ENCODE data around the gene GPRIN3. TPM values are rescaled to one million over a fixed set of nuclear protein-coding genes. Genes with fewer than 3 reads are reported as not detected.

Gene GPRIN3
- total RNA-seq, 1 donor from 2014 or later, result 94.3 TPM

DNA sequence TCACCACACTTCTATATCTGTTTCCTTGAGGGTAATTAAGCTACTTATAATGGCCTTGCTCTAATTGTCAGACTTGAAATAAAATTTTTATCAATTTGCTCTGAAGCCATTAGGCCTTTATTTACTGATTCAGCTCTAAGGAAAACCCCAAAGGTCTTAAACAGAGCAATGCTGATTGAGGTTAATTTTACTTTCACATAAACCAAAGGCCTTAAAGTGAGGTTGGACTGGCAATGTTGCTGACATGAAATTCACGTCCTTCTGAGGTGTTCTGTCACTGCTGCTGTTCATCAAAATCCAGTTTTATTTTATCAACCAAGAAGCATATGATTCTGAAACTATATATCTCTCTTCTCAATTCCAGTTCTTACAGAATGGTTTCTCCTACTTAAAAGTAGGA lies 21.7 kb upstream of the GPRIN3 start:
- DNase-seq, result no peak
- Mint-ChIP-seq H3K27me3 (ENCODE audit: unreplicated experiment) (no peaks in the 10 kb centered on the region), H3K4me3 (ENCODE audit: unreplicated experiment) (no peak overlapping the region), H3K36me3 (ENCODE audit: unreplicated experiment) (no peaks in the 10 kb centered on the region), H3K4me1 (ENCODE audit: low read depth, unreplicated experiment) (no peaks in the 10 kb centered on the region), H3K27ac (ENCODE audit: unreplicated experiment) (no peak overlapping the region), H3K9me3 (ENCODE audit: unreplicated experiment) (peaks cover 3% of the 10 kb centered on the region)
- TF ChIP-seq CTCF (IDR thresholded peaks at IDR 0.05; ENCODE audit: partially characterized antibody, unreplicated experiment), result no peak

DNA sequence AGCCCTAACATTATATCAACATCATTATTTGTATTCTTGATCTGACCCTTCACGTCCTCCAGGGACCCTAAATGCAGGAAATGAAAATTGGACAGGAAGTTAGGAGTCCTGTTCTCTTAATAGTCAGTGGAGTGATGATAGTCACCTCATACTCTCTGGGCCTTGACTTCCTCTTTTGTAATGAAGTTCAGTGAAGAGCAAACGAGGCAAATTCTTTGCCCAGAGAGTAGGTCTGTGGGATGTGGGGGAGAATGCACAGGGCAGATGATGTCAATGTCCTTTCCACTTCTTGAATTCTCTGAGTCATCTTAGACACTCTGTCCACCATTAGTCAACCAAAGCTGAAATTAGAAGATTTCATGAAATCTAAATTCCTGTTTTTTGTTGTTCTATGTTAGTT lies 17.1 kb upstream of the GPRIN3 start:
- no peak for DNase-seq
- Mint-ChIP-seq H3K27me3 (ENCODE audit: unreplicated experiment) (no peaks in the 10 kb centered on the region), H3K9me3 (ENCODE audit: unreplicated experiment) (peaks cover 2% of the 10 kb centered on the region), H3K4me3 (ENCODE audit: unreplicated experiment) (no peak overlapping the region), H3K4me1 (ENCODE audit: low read depth, unreplicated experiment) (no peaks in the 10 kb centered on the region), H3K27ac (ENCODE audit: unreplicated experiment) (no peak overlapping the region), H3K36me3 (ENCODE audit: unreplicated experiment) (no peaks in the 10 kb centered on the region)
- no peak for TF ChIP-seq CTCF (IDR thresholded peaks at IDR 0.05; ENCODE audit: partially characterized antibody, unreplicated experiment)

DNA sequence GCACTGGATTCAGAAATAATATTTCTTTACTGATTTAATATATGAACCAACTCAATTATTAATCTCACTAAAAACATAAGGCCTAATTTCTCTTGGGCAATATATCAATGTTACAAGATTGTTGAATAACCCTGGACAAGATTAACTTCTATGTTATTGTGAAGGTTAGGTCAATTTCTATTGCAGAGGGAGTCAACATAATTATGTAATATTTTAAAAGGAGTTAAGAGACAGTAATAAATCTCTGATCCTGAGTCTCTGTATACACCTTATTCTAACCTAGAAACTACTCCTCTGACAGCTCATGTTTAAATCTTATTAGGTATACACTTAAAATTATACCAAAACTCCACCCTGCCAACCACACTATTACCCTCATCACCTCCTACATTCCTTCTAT lies 15.1 kb upstream of the GPRIN3 start:
- Mint-ChIP-seq H3K4me3 (ENCODE audit: unreplicated experiment) (no peak overlapping the region), H3K9me3 (ENCODE audit: unreplicated experiment) (no peaks in the 10 kb centered on the region), H3K27ac (ENCODE audit: unreplicated experiment) (no peak overlapping the region)

DNA sequence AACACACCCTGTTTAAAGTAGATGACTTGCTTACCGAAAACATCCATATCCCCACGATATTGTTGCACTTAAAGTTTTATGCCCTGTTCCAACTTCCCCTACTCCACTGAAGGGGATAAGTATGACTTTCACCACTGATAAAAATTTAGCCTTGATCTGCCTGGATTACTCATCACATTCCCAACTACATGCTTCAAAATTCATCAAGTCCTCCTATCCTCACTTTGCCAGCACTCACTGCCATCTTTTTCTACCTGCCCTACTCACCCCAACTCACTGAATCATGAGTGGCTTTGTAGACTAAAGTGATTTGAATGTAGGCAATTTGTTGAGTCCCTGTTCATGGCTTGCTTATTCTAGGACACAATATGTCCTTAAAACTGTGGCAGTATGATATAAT lies 12.2 kb upstream of the GPRIN3 start:
- no peaks in the 10 kb centered on the region for H3K9me3 Mint-ChIP-seq (ENCODE audit: unreplicated experiment)
- no peak overlapping the region for H3K4me3 Mint-ChIP-seq (ENCODE audit: unreplicated experiment)
- H3K4me1 Mint-ChIP-seq (ENCODE audit: low read depth, unreplicated experiment), result peaks cover 16% of the 10 kb centered on the region
- H3K27me3 Mint-ChIP-seq (ENCODE audit: unreplicated experiment), result no peaks in the 10 kb centered on the region
- H3K27ac Mint-ChIP-seq (ENCODE audit: unreplicated experiment), result no peak overlapping the region
- no peak for DNase-seq
- no peak for TF ChIP-seq CTCF (IDR thresholded peaks at IDR 0.05; ENCODE audit: partially characterized antibody, unreplicated experiment)
- no peaks in the 10 kb centered on the region for H3K36me3 Mint-ChIP-seq (ENCODE audit: unreplicated experiment)

More for the DNA sequence above, 15.1 kb upstream of the GPRIN3 start:
- no peak for DNase-seq
- TF ChIP-seq CTCF (IDR thresholded peaks at IDR 0.05; ENCODE audit: partially characterized antibody, unreplicated experiment), result no peak
- Mint-ChIP-seq H3K36me3 (ENCODE audit: unreplicated experiment) (no peaks in the 10 kb centered on the region), H3K27me3 (ENCODE audit: unreplicated experiment) (no peaks in the 10 kb centered on the region), H3K4me1 (ENCODE audit: low read depth, unreplicated experiment) (peaks cover 3% of the 10 kb centered on the region)

DNA sequence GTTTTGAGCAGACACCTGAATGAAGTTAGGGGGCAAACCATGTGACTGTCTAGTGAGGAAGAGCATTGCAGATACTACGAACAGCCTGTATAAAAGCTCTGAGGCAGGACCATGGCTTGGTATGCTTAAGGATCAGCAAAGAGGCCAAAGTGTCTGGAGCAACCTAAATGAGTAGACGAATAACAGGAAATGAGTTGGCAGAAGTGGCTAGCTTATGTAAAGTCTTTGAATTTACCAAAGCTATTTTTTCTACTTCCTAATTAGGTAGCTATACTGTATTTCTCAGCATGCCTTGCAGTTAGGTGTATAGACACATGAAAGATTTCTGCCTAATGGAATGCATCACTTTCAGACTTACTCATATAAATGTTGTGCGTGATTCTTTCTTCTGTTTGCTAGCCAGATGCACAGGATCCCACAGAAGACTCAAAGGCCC lies 9.3 kb upstream of the GPRIN3 start:
- DNase-seq, result no peak
- Mint-ChIP-seq H3K27me3 (ENCODE audit: unreplicated experiment) (peaks cover 3% of the 10 kb centered on the region), H3K9me3 (ENCODE audit: unreplicated experiment) (no peaks in the 10 kb centered on the region), H3K36me3 (ENCODE audit: unreplicated experiment) (no peaks in the 10 kb centered on the region), H3K4me1 (ENCODE audit: low read depth, unreplicated experiment) (peaks cover 19% of the 10 kb centered on the region), H3K4me3 (ENCODE audit: unreplicated experiment) (no peak overlapping the region), H3K27ac (ENCODE audit: unreplicated experiment) (peak overlapping the region; percentile 24)
- TF ChIP-seq CTCF (IDR thresholded peaks at IDR 0.05; ENCODE audit: partially characterized antibody, unreplicated experiment), result no peak

Data from glutamatergic neuron (in vitro differentiated cells).